Measurements from ENCODE around the gene EAF1.
"Not testable (repeated sequence)": the region's sequence is repeated elsewhere in the genome, so short reads cannot be mapped to it uniquely, and the experiment has no call there.

The EAF1 gene

DNA sequence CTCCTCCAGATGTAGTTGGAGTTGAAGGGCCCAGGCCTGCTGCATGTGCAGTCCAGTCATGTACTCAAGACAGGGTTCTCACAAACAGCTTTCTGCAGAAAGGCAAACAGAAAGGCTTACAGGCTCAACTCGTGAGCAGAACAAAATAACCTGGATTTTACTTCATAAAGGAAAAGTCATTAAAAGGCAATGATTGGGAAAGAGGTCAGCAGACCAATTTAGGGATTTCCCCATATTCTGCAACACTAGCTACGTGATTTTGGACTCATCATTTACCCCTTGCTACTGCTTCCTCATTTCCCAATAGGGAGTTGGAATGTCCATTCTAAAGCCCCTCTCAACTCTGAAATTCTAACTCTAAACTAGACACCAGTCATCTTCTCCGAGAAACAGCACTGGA is 18.2 kb upstream of the EAF1 start:
- DNase-seq = no peak

DNA sequence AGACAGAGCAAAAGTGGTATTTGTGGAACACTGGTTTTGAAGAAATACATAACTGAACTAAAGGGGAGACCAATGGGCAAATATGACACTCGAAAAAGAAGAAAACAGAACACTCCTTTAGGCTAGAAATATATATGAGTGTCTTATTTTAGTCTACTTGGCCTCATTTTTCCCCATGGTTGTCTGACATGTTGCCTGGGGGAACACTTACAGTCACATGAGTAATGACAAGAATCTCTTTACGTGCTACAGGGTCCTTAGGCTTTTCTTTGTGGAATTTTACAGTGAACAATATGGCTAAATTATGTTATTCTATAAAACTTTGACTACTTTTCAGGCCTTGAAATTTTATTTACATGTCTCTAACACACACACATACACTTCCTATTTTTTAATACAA is 17.6 kb upstream of the EAF1 start:
- DNase-seq = no peak

DNA sequence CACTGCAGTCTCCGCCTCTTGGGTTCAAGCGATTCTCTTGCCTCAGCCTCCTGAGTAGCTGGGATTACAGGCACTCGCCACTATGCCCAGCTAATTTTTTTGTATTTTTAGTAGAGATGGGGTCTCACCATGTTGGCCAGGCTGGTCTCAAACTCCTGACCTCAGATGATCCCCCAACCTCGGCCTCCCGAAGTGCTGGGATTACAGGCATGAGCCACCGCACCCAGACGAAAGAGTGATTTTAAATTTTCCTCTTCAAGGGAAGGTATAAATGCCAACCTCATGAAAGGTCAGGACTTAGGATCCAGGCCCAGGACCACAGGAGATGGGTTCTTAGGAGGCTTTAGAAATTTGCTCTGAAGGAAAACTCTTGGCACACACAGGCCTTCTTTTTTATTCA is 16.4 kb upstream of the EAF1 start:
- DNase-seq = not testable (repeated sequence)

DNA sequence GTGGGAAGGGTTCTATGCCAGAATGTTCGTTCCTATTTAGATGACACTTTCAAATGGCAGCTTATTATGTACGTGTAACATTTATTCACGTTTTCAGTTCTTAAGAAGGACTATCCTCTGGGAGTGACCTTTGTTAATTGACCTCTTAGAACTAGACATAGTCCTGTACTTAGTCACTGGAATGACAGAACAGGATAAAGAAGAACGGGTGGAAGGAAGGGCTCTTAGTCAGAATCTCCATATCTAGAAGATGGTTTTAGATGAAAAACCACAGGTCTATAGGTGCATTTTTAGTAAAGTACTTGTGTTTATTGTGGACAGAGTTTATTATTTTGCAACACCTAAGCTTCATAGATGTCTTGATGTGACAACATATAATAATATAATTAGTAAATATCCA is 6.5 kb upstream of the EAF1 start:
- DNase-seq = no peak

DNA sequence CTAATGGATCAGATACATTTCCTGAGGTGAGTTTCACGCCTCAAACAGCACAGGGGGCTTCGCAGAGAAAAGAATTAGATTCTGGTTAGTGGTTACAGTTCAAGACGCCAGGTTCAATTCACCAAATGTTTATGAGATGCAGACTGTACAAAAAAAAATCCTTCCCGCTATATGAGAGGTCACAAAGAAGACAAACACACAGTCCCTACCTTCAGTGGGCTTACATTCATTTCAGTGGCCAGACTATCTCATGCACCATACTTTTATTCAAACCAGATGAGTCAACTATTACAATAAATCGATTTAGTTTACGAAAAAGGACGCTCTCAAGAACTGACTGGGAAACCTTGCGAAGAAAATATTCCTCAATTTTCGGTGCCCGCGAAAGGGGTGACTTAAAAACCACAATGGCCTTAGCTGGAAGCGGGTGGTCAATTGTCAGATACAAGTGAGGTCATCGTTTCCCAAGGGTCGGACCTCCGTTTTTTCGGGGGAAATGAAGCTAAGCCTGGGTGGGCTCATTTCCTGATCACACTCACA is 749 bp upstream of the EAF1 start:
- DNase-seq = no peak

DNA sequence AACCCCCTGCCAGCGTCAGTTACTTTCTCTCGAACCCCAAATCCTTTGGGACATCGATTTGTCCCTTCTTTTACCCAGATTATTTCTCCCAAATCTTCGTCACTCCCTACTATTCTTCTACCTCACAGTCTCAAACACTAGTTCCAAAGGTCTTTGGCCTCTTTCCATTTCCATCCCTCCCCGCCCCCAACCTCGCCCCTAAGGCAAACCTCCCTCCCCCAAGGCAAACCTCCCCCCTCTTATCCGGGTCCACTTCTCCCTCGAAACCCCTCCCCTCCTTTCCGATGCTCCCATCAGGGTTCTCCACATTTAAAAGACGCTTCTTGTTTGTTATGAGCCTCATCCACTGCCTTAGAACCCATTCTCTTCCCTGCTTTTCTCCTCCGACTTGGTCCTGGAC is 583 bp downstream of the EAF1 start:
- DNase-seq = no peak

DNA sequence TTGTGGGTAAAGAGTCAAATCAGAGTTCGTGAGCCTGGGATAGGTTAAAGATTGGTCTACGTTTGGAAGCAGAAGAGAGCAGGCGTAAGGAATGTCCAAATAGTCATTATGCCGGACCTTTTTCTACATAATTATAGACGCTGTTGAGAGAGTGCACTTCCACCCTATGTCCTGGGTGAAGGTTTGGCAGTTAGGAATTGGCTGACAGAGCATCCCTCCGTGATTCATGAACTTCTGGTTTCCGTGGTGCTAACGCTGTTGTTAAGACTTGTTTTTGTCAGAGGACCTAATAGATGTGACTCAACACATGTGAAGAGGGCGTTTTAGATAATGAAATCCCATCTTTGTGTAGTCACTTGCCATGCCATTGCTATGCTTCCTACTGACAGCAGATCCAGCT is 1.1 kb downstream of the EAF1 start:
- DNase-seq = peak; percentile 9 to 23

DNA sequence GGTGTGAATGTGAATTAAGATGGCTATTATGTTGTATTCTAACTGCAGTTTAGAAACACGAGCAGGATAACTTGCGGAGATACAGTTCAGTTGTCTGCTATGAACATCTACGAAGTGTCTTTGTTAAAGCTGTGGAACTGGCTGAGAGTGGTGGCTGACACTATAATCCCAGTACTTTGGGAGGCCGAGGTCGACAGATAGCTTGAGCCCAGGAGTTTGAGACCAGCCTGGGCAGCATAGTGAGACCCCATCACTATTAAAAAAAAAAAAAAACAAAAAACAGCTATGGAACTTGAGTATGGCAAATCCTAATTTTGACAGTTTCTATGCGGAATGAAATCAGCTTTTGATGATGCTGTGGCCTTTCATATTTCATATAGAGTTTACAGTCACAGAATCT is 1.7 kb downstream of the EAF1 start:
- DNase-seq = no peak

DNA sequence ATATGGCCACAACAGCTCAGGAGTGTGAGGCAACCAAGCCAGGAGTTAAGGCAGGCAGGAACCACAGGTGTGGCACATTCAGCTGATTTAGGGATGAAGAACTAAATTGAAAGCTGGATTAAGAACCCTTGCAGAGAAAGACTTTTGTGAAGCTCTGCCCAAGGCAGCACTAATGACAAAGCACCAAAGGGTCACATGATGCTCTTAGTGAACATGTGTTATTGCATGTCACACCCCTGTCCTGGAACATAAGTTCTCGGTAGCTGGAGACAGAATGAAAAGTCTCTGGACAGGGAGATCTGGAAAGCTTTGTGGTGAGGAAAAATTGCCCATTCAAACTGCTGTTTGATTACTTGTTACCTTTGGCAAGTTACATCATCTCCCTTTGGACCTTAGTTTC is 3.2 kb downstream of the EAF1 start:
- no peak for DNase-seq

DNA sequence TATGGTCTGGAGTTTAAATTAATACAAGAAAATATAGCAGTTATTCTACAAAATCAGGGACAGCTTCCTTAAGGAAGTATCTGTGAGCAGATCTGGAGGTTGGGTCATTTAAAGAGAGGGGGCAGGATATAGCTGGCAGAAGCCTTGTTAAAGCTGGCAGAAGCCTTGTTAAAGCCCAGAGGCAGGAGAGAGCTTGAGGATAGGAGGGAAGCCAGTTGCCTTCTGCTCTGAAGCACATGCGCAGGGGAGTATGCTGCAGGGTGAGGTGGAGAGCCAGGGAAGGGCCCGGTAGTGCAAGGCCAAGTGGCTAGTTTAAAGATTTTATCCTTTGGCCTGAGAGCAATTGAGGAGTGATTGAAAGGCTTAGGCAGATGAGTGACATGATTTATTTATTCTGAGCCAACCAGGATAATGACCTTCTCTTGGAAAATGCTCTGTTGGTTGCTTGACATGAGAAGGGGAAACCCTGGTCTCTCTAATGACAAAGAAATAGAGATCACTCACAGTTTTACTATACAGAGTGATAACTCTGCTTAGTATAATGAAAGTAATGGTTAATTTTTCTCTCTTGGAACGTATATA is 3.9 kb downstream of the EAF1 start:
- DNase-seq = no peak

DNA sequence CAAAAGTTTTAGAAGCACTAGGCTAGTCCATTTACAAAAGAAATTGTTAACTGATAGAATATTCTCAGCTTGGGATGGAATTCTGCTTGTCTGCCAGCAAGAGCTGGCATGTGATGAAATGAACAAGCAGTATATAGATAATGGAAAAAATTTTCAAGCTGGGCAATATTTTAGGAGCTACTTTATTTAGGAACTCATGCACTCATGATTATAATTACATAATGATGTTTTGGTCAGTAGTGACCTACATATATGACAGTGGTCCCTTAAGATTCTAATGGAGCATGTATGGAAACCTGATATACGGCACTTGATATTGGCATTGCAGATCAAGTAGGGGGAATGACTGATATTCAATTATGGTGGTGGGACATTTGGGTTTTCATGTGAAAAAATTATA is 6.1 kb downstream of the EAF1 start:
- no peak for DNase-seq

DNA sequence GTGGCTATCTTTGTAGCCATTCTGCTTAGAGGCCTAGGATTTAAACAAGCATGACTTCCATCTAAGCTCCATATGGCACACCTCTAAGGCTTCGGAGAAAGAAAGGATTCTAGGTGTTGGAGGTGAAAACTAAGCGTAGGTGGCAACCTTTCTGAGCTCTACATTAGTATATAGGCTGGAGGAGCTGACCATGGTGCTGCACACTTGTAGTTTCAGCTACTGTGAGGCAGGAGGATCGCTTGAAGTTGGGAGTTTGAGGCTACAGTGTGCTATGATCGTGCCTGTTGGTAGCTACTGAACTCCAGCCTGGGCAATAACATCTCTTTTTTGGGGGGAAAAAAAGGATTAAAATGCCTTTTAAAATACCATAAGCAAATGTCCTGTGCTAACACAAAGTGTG is 7.4 kb downstream of the EAF1 start:
- DNase-seq = no peak

DNA sequence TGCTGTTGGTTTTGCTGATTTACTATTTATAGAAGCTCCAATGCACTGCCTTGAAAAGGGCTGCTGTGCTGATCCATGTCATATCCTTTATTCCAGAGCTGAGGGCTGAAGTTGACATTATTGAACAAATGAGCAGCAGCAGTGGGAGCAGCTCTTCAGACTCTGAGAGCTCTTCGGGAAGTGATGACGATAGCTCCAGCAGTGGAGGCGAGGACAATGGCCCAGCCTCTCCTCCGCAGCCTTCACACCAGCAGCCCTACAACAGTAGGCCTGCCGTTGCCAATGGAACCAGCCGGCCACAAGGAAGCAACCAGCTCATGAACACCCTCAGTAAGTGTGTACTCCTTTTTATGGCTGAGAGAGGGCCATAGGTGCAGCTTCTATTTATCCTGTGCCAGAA is 8.8 kb downstream of the EAF1 start:
- no peak for DNase-seq

DNA sequence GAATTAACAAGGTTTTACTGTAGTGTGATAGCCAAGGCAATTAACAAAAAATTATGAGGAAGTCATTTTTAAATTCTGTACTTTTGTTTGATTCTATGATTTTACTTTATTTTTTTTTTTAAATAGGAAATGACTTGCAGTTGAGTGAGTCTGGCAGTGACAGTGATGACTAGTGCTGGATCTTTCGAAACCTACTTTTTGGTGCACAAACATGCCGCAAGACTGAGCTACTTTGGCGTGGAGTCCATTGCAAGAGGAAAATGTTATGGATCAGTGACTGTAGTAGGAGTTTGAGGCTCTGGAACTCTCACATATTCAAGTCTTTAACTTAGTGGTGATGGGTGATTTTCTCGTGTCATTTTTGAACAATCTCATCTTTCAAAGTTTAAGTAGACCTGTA is 11.6 kb downstream of the EAF1 start:
- no peak for DNase-seq

DNA sequence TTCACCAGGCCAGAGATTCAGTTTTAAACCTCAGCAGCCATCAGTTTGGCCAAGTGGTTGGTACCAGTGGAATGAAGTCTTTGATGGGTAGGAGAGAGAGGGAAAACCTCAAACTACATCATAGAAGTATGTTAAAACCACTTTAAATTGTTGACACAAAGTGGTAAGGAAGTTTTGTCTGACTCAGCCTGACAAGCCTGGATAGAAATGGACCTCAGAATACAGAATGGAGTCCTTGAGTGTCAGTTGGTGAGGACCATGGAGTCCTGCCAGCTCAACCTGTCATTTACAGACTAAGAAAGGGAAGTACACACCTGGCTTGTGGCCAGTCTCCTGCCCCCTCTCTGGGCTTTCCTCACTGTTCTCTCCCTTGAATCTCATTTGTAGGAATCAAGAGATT is 12.1 kb downstream of the EAF1 start:
- DNase-seq = no peak

DNA sequence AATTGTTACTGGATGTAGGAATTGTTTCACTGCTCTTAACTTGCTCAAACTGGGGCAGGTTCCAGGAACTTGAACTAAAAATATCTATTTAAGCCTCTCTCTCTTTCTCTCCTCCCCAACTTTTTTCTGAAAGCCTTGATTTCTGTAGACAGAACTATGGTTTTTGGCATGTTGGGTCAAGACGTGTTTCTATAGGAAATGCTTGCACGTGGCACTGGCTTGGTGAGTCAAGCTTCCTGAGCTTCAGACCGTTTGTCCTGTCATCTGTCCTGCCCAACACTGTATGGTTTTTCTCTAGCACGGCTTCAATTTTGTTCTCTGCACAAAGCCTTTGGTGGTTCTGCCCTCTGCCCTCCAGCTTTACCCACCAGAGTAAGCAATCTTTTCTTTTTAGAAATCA is 13.5 kb downstream of the EAF1 start:
- DNase-seq = no peak

DNA sequence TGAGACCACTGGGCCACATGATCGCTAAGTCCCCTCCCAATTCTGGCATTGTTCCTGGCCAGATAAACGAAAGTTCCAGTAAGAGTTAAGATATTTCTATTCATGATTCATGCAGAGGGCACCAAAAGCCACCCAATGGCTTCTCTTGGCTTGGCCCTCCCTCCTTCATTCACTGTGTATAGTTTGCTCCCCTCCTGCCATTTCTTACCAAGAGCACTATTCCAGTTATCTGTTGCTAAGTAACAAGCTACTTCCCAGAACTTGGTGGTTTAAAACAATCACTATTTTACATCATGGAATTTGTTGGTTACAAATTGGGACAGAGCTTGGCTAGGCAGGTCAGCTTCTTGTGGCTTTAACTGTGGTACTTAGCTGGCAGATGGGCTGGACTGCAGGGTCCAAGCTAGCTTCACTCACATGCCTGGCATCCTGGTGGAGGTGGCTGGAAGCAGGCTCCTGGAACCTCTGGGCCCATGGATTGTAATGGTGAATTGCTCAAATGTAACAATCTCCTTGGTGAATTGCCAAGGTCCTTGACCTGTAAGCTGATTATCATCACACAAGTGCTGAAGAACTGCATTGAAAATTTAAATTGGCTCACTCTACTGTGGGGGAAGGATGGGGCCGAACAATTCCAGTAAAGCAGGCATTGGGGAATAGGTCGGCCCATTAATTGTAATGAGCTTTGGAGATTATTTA is 16.6 kb downstream of the EAF1 start:
- no peak for DNase-seq

DNA sequence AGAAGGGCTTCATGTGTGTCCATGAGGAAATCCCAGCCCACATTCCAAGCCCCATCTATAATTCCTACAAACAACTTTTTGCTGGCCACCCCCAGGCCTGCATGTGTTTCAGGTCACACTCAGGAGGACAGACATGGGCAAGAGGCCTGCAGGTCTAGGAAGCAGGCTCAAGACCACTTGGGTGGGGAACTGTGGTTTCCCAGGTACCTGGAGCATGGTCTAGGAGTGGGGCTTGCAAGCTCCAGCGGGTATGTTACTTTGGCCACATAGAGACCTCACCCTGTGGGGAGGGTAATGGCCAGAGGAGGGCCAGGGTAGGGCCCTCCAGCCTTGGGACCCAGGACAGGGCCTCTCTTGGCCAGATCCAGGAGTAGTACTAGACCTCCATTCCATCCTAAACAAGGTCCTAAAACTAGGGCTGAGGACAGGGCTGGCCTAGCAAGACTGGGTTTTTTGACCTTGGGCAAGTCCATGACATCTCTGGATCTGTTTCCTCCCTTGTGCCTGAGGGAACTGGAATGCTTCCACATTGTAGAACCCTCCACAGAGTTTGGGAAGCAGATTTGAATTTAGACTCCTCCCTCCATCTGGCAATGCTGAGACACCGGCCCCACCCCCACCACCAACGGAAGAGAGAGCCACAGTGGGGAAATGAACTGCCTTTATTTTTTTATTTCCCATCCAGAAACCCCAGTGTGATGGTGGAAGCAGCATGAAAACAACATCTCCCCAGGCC is 22.3 kb downstream of the EAF1 start:
- DNase-seq = no peak

DNA sequence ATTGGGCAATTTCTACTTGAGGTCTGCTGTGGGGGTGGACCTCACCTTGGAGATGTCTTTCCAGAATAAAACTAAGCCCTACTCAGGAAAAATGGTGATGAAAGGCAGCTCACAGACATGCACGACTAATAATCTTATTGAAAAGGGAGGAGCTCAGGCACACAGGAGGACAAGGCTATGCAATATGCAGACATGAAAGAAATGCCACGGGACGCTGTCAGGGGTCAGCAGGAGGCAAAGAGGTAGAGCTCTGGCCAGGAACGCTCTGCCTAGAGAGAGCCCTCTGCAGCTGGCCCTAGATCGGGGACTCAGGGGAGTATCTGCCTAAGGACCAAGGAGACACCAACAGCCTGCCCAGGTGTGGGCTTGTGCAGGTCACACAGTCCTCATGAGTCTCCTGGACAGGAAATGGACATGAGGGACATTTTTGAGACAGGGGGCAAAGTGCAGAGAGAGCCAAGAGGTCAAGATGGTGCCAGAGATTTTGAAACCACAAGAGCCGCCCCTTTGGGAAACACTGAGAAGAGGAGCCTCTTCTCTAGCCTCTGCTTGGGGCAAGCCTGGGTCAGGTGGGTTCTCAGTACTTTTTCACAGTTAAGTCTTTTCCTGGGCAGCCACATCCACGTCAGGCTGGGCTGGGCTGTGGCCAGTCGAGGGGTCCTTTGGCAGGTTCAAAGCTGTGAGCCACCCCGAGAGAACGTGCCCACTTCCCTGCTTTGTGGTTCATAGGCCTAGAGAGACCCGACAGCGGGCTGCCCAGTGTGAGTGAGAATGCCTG is 23.2 kb downstream of the EAF1 start:
- DNase-seq = no peak

DNA sequence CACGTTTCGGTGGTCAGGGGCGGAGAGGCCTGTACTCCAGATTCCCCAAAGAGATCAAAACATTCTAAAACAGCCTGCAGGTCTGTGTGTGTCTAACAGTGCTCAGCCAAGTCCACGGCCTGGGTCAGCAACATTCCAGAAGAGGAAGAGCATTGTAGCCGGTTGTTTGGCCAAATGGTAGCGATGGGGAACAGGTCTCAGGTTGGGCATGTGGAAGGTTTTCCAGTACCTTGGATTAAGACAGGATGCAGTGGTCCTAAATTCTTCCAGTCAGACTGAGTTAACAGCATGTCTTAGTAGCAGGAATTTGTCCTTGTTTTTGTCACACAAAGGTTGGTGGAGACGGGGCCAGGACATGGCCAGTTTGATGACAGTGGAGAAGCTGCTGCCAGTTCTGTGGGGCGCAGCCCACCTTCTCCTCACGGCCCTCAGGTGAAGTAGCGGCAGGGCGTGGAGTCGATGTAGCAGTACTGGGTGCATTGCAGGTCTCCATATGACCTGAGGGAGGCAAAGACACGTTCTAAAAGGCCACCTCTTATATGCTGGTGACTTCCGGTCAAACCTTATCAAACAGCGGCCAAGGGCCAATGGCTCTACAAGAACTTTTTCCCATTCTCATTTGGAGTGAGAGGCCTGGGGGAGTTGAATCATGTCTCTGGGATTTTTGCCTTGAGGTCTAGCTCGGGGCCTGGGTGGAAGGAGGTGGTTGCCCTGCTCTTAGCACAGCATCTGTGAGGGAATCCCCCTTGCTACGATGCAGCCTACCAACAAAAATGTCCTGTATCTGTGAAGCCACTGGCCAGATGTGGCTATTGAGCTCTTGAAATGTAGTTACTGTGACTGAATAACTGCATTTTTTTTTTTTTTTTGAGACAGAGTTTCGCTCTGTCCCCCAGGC is 24.1 kb downstream of the EAF1 start:
- no peak for DNase-seq

DNA sequence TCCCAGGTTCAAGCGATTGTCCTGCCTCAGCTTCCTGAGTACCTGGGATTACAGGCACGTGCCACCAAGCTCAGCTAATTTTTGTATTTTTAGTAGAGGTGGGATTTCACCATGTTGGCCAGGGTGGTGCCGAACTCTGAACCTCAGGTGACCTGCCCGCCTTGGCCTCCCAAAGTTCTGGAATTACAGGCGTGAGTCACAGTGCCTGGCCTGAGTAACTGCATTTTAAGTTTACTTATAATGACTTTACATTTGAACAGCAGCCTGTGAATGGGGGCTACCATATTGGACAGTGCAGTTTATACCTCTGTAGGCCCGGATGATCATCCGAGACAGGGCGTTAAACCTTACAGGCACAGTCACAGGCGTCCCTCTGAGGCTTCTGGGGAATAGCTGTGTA is 24.8 kb downstream of the EAF1 start:
- DNase-seq = no peak

DNA sequence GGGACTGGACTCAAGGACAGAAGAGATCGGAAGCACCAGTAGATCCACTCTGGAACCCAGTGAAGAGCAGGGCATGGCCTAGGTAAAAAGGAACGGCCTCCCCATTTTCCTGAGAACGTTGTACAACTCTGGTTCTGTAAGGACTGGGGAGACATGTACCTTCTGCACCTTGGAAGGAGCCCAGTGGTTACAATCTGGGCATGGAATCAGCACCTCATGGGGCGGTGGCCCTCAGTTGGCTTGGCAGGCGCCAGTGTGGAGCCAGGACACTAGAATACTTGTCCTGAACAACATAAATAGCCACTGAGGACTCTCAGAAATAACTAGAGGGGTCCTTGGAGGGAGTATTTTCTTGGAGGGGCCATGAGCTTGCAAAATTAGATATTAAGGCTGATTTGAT is 25.6 kb downstream of the EAF1 start:
- DNase-seq = no peak

Measured in activated CD4-positive, alpha-beta T cell treated with anti-CD3 and anti-CD28 coated beads for 4 hours (primary cell).